Hepatocyte (in vitro differentiated cells): ENCODE measurements around the gene LRRC27.

Source experiments
- EZH2 ChIP-seq: fragments of 200-600 bp; sonication (generic); IDR thresholded peaks from 2 replicates; pipeline ENCODE4 v1.6.1; 2016; ENCODE audit warnings: antibody characterized with exemption, mild to moderate bottlenecking, borderline replicate concordance
- EZH2phosphoT487 ChIP-seq: fragments of 200-600 bp; sonication (generic); IDR thresholded peaks from one replicate; pipeline ENCODE4 v1.6.1; 2018; ENCODE audit warnings: antibody characterized with exemption, mild to moderate bottlenecking, low read depth, moderate library complexity; ENCODE audit not compliant: unreplicated experiment, severe bottlenecking
- TF ChIP-seq, protein P1 (sequence below): fragments of 200-600 bp; sonication (generic); IDR thresholded peaks from 2 replicates; pipeline ENCODE4 v1.5.1; 2016; ENCODE audit warnings: antibody characterized with exemption, mild to moderate bottlenecking; ENCODE audit not compliant: poor library complexity

DNA sequence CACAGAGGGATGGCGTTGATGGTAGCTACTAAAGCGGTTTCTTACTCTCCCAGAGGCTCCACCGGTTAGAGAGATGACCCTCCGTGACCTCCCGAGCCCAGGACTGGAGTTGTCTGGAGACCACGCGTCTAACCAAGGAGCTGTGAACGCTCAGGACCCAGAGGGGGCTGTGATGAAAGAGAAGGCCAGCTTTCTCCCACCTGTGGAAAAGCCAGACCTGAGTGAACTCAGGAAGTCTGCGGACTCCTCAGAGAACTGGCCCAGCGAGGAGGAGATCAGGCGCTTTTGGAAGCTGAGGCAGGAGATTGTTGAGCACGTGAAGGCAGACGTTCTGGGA lies 15.9 kb downstream of the LRRC27 start:
- TF ChIP-seq, protein P1, sequence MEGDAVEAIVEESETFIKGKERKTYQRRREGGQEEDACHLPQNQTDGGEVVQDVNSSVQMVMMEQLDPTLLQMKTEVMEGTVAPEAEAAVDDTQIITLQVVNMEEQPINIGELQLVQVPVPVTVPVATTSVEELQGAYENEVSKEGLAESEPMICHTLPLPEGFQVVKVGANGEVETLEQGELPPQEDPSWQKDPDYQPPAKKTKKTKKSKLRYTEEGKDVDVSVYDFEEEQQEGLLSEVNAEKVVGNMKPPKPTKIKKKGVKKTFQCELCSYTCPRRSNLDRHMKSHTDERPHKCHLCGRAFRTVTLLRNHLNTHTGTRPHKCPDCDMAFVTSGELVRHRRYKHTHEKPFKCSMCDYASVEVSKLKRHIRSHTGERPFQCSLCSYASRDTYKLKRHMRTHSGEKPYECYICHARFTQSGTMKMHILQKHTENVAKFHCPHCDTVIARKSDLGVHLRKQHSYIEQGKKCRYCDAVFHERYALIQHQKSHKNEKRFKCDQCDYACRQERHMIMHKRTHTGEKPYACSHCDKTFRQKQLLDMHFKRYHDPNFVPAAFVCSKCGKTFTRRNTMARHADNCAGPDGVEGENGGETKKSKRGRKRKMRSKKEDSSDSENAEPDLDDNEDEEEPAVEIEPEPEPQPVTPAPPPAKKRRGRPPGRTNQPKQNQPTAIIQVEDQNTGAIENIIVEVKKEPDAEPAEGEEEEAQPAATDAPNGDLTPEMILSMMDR, result no peak
- TF ChIP-seq EZH2phosphoT487 (no peak), EZH2 (no peak)
